PC-9 (cell line): Measurements from ENCODE around the gene HOXD3.

Experiments
- EZH2 ChIP-seq: fragments of 200-600 bp; sonication (generic); IDR thresholded peaks from 2 replicates; pipeline ENCODE4 v1.8.0; 2017; ENCODE audit warnings: antibody characterized with exemption, low read depth
- TF ChIP-seq, protein P1 (sequence below): fragments of 200-600 bp; sonication (generic); conservative IDR thresholded peaks from 2 replicates; pipeline ENCODE4 v1.6.1; 2017; ENCODE audit warnings: mixed run types, antibody characterized with exemption, mild to moderate bottlenecking, moderate library complexity

DNA sequence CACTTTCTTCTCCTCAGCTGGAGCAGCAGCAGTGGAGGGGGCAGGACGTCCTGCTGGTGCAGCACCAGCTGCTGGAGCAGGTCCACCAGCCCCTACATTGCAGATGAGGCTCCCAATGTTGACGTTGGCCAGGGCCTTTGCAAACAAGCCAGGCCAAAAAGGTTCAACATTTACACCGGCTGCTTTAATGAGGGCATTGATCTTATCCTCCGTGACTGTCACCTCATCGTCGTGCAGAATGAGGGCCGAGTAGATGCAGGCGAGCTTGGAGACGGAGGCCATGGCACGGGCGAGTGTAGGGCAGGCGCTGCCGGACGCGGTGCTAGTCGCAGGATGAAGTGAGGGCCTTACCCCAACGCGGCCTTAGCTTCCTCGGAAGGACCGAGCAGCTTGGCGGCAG lies 43.9 kb downstream of the HOXD3 start:
- TF ChIP-seq, protein P1, sequence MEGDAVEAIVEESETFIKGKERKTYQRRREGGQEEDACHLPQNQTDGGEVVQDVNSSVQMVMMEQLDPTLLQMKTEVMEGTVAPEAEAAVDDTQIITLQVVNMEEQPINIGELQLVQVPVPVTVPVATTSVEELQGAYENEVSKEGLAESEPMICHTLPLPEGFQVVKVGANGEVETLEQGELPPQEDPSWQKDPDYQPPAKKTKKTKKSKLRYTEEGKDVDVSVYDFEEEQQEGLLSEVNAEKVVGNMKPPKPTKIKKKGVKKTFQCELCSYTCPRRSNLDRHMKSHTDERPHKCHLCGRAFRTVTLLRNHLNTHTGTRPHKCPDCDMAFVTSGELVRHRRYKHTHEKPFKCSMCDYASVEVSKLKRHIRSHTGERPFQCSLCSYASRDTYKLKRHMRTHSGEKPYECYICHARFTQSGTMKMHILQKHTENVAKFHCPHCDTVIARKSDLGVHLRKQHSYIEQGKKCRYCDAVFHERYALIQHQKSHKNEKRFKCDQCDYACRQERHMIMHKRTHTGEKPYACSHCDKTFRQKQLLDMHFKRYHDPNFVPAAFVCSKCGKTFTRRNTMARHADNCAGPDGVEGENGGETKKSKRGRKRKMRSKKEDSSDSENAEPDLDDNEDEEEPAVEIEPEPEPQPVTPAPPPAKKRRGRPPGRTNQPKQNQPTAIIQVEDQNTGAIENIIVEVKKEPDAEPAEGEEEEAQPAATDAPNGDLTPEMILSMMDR: no peak
- TF ChIP-seq EZH2: no peak
